CD4-positive, alpha-beta memory T cell (primary cell): Measurements from ENCODE around the gene SLC11A2. TPM values are rescaled to one million over a fixed set of nuclear protein-coding genes. Genes with fewer than 3 reads are reported as not detected.

ENCODE experiments used
- CTCF ChIA-PET: fragments of 350-600 bp; sonication (Branson Sonifier 250); formaldehyde crosslinking; loops from one replicate; lab custom pipeline; 2021; ENCODE audit warnings: inconsistent platforms; ENCODE audit not compliant: partially characterized antibody; lab: Charles Lee
- POLR2A ChIA-PET: fragments of 350-600 bp; sonication (Branson Sonifier 250); formaldehyde crosslinking; loops from one replicate; lab custom pipeline; 2021; ENCODE audit not compliant: partially characterized antibody; lab: Charles Lee
- DNase-seq, 5 donors: peaks; one replicate each; pipeline versions ENCODE4 v3.0.0 to v3.0.0-alpha.2; 2020 to 2022; ENCODE audit warnings: mixed read lengths in 1 of 5
- H3K27ac ChIP-seq: one replicate; pipeline ENCODE4 v1.7.0; 2013; ENCODE audit warnings: low read depth, low read length
- H3K27me3 ChIP-seq: 2 replicates; pipeline ENCODE4 v1.7.0; 2013; ENCODE audit warnings: mild to moderate bottlenecking, low read length, moderate library complexity; ENCODE audit not compliant: insufficient read depth
- H3K36me3 ChIP-seq: 2 replicates; pipeline ENCODE4 v1.7.0; 2013; ENCODE audit warnings: mild to moderate bottlenecking, low read length, moderate library complexity; ENCODE audit not compliant: insufficient read depth
- H3K4me1 ChIP-seq: 2 replicates; pipeline ENCODE4 v1.7.0; 2013; ENCODE audit warnings: mild to moderate bottlenecking, low read length, moderate library complexity; ENCODE audit not compliant: insufficient read depth
- H3K4me3 ChIP-seq, 2 donors: one replicate each; pipeline ENCODE4 v1.7.0; 2013; ENCODE audit warnings: low read length in 2 of 2, mild to moderate bottlenecking in 1 of 2
- H3K9me3 ChIP-seq, 2 donors: one replicate each; pipeline ENCODE4 v1.7.0; 2013; ENCODE audit warnings: low read length in 2 of 2, control low read depth in 1 of 2; ENCODE audit not compliant: control insufficient read depth in 1 of 2
- H3K27ac Mint-ChIP-seq, 7 donors: one replicate each; pipeline ENCODE4 v1.8.0; 2020 to 2021; ENCODE audit warnings: mixed read lengths in 7 of 7, mild to moderate bottlenecking in 6 of 7, inconsistent platforms in 3 of 7, moderate library complexity in 3 of 7
- H3K27me3 Mint-ChIP-seq, 2 donors: one replicate each; pipeline ENCODE4 v1.8.0; 2020 to 2021; ENCODE audit warnings: mixed read lengths in 2 of 2
- H3K36me3 Mint-ChIP-seq, 2 donors: one replicate each; pipeline ENCODE4 v1.8.0; 2020 to 2021; ENCODE audit warnings: mixed read lengths in 2 of 2, inconsistent platforms in 1 of 2, mild to moderate bottlenecking in 1 of 2
- H3K4me1 Mint-ChIP-seq, 4 donors: one replicate each; pipeline ENCODE4 v1.8.0; 2020 to 2021; ENCODE audit warnings: mixed read lengths in 4 of 4, mild to moderate bottlenecking in 1 of 4
- H3K4me3 Mint-ChIP-seq, 8 donors: one replicate each; pipeline ENCODE4 v1.8.0; 2020 to 2021; ENCODE audit warnings: mixed read lengths in 8 of 8, mild to moderate bottlenecking in 7 of 8, moderate library complexity in 6 of 8, inconsistent platforms in 3 of 8
- H3K9me3 Mint-ChIP-seq, 8 donors: one replicate each; pipeline ENCODE4 v1.8.0; 2020 to 2021; ENCODE audit warnings: mixed read lengths in 8 of 8, mild to moderate bottlenecking in 5 of 8, inconsistent platforms in 3 of 8, moderate library complexity in 1 of 8
- intact Hi-C: fragments of 100-400 bp; cut with micrococcal nuclease; formaldehyde crosslinking; loops from one replicate; pipeline ENCODE4 v1.15.1; 2023
- polyA plus RNA-seq, 2 donors: library from polyadenylated mRNA; unstranded; fragments of 300-500 nt; fragmentation: Illumina TruSeq; gene quantifications; one replicate each; pipeline ENCODE4 v1.2.3, GENCODE V29; 2021
- total RNA-seq, 2 experiments: library from RNA; stranded (reverse); gene quantifications; one replicate each; pipeline ENCODE4 v1.2.3, GENCODE V29; 2021

Gene SLC11A2
- total and polyA plus RNA-seq, 4 experiments from 2014 or later = 7.4 to 62.7 (median 37.0) TPM

- H3K4me1 ChIP-seq = peaks cover 27% of the 10 kb centered on the region
- no peak overlapping the region for H3K4me3 ChIP-seq
- Mint-ChIP-seq H3K4me1 (peaks cover 16 to 40% (median 22%) of the 10 kb centered on the region in 4 donors), H3K9me3 (no peaks in the 10 kb centered on the region), H3K27me3 (no peaks in the 10 kb centered on the region), H3K4me3 (peak overlapping the region in 5 of 8 donors; percentile 21 to 83 (median 46)), H3K36me3 (peaks cover 10 to 36% of the 10 kb centered on the region in 2 donors), H3K27ac (peak overlapping the region; percentile 63 to 88 (median 81))
- ChIA-PET CTCF (interaction anchor here (0.9 to 2.0 kb wide), 3 partner anchors 17 to 22 kb away, joined by 3 to 5 read pairs (median 5); partner anchors contain the start of gene SLC11A2), POLR2A (interaction anchor here (0.8 to 2.7 kb wide), 4 partner anchors 15 to 245 kb away, joined by 3 to 10 read pairs (median 4); partner anchors contain the start of genes ATF1, LETMD1 and SLC11A2)
- peak; percentile 45 to 63 (median 51) for DNase-seq
- peaks cover 13% of the 10 kb centered on the region for H3K36me3 ChIP-seq
- no peaks in the 10 kb centered on the region for H3K9me3 ChIP-seq
- intact Hi-C loops = no loop called here
- H3K27me3 ChIP-seq = no peaks in the 10 kb centered on the region
- H3K27ac ChIP-seq = peak overlapping the region; percentile 7
These were observed 17.1 kb downstream of the SLC11A2 start for GRCh38 chr12:51009056-51009440.

GRCh38 chr12:51008329-51009055 is 17.7 kb downstream of the SLC11A2 start:
- Histone ChIP-seq H3K4me1 (peaks cover 26% of the 10 kb centered on the region), H3K27me3 (no peaks in the 10 kb centered on the region), H3K4me3 (no peak overlapping the region), H3K9me3 (no peaks in the 10 kb centered on the region), H3K36me3 (peaks cover 13% of the 10 kb centered on the region), H3K27ac (no peak overlapping the region)
- DNase-seq = no peak
- peak overlapping the region; percentile 63 to 88 (median 81) for H3K27ac Mint-ChIP-seq
- ChIA-PET CTCF (interaction anchor here (1.5 to 2.0 kb wide), 2 partner anchors 18 to 21 kb away, joined by 5 read pairs; partner anchors contain the start of gene SLC11A2), POLR2A (interaction anchor here (0.8 to 2.7 kb wide), 3 partner anchors 15 to 40 kb away, joined by 3 to 10 read pairs (median 4); partner anchors contain the start of genes LETMD1 and SLC11A2)
- no peaks in the 10 kb centered on the region for H3K9me3 Mint-ChIP-seq
- no peaks in the 10 kb centered on the region for H3K27me3 Mint-ChIP-seq
- H3K36me3 Mint-ChIP-seq = peaks cover 12 to 40% of the 10 kb centered on the region in 2 donors
- intact Hi-C loops = no loop called here
- peaks cover 16 to 39% (median 22%) of the 10 kb centered on the region in 4 donors for H3K4me1 Mint-ChIP-seq
- peak overlapping the region in 4 of 8 donors; percentile 21 to 83 (median 48) for H3K4me3 Mint-ChIP-seq

- Histone ChIP-seq H3K36me3 (peaks cover 13% of the 10 kb centered on the region), H3K4me3 (no peak overlapping the region), H3K27me3 (no peaks in the 10 kb centered on the region), H3K27ac (no peak overlapping the region), H3K4me1 (peaks cover 13% of the 10 kb centered on the region), H3K9me3 (no peaks in the 10 kb centered on the region)
- H3K9me3 Mint-ChIP-seq = no peaks in the 10 kb centered on the region
- DNase-seq = no peak
- CTCF ChIA-PET = interaction anchor here (1.2 kb wide), 1 partner anchor 19 kb away, joined by 3 read pairs; no protein-coding TSS in a partner anchor
- no peaks in the 10 kb centered on the region for H3K27me3 Mint-ChIP-seq
- H3K36me3 Mint-ChIP-seq = peaks cover 22 to 48% of the 10 kb centered on the region in 2 donors
- H3K4me3 Mint-ChIP-seq = no peak overlapping the region
- H3K4me1 Mint-ChIP-seq = peaks cover 6 to 19% (median 8%) of the 10 kb centered on the region in 4 donors
- POLR2A ChIA-PET = no interaction called here
- intact Hi-C loops = no loop called here
- H3K27ac Mint-ChIP-seq = peak overlapping the region in 4 of 7 donors; percentile 7 to 42 (median 32)
These were observed 20.5 kb downstream of the SLC11A2 start for GRCh38 chr12:51005671-51006070.

- no peaks in the 10 kb centered on the region for H3K27me3 ChIP-seq
- H3K4me3 Mint-ChIP-seq = no peak overlapping the region
- H3K27ac Mint-ChIP-seq = peak overlapping the region in 3 of 7 donors; percentile 13 to 54 (median 27)
- H3K36me3 Mint-ChIP-seq = peaks cover 28 to 54% of the 10 kb centered on the region in 2 donors
- peaks cover 4 to 16% (median 8%) of the 10 kb centered on the region in 4 donors for H3K4me1 Mint-ChIP-seq
- ChIA-PET CTCF (interaction anchor here (1.2 kb wide), 1 partner anchor 20 kb away, joined by 3 read pairs; no protein-coding TSS in a partner anchor), POLR2A (no interaction called here)
- peaks cover 13% of the 10 kb centered on the region for H3K4me1 ChIP-seq
- peaks cover 17% of the 10 kb centered on the region for H3K36me3 ChIP-seq
- H3K4me3 ChIP-seq = no peak overlapping the region
- H3K27ac ChIP-seq = no peak overlapping the region
- no peak for DNase-seq
- H3K27me3 Mint-ChIP-seq = no peaks in the 10 kb centered on the region
- H3K9me3 Mint-ChIP-seq = no peaks in the 10 kb centered on the region
- intact Hi-C loops = no loop called here
- no peaks in the 10 kb centered on the region for H3K9me3 ChIP-seq
These were observed 21.2 kb downstream of the SLC11A2 start for GRCh38 chr12:51005030-51005429.

- ChIA-PET CTCF (no interaction called here), POLR2A (no interaction called here)
- no peaks in the 10 kb centered on the region for H3K27me3 ChIP-seq
- H3K4me1 ChIP-seq = peaks cover 11% of the 10 kb centered on the region
- no peaks in the 10 kb centered on the region for H3K27me3 Mint-ChIP-seq
- H3K4me3 Mint-ChIP-seq = no peak overlapping the region
- H3K27ac Mint-ChIP-seq = peak overlapping the region in 2 of 7 donors; percentile 12 to 44
- intact Hi-C loops = no loop called here
- H3K9me3 ChIP-seq = no peaks in the 10 kb centered on the region
- H3K27ac ChIP-seq = no peak overlapping the region
- peaks cover 4 to 12% (median 7%) of the 10 kb centered on the region in 4 donors for H3K4me1 Mint-ChIP-seq
- H3K36me3 ChIP-seq = peaks cover 18% of the 10 kb centered on the region
- no peaks in the 10 kb centered on the region for H3K9me3 Mint-ChIP-seq
- no peak for DNase-seq
- H3K36me3 Mint-ChIP-seq = peaks cover 30 to 56% of the 10 kb centered on the region in 2 donors
- no peak overlapping the region for H3K4me3 ChIP-seq
These were observed 21.7 kb downstream of the SLC11A2 start for GRCh38 chr12:51004504-51004903.

- POLR2A ChIA-PET = no interaction called here
- no peaks in the 10 kb centered on the region for H3K27me3 ChIP-seq
- intact Hi-C loops = no loop called here
- Mint-ChIP-seq H3K27me3 (no peaks in the 10 kb centered on the region), H3K36me3 (peaks cover 39 to 66% of the 10 kb centered on the region in 2 donors), H3K9me3 (no peaks in the 10 kb centered on the region), H3K4me1 (peaks cover 0 to 4% (median under 1%) of the 10 kb centered on the region in 4 donors), H3K27ac (peak overlapping the region in 1 of 7 donors; percentile 48), H3K4me3 (no peak overlapping the region)
- H3K36me3 ChIP-seq = peaks cover 26% of the 10 kb centered on the region
- no peak for DNase-seq
- CTCF ChIA-PET = no interaction called here
- no peaks in the 10 kb centered on the region for H3K4me1 ChIP-seq
- no peak overlapping the region for H3K27ac ChIP-seq
- no peak overlapping the region for H3K4me3 ChIP-seq
- H3K9me3 ChIP-seq = no peaks in the 10 kb centered on the region
These were observed 24.4 kb downstream of the SLC11A2 start for GRCh38 chr12:51001799-51002198.

- H3K4me1 ChIP-seq = no peaks in the 10 kb centered on the region
- peaks cover 0 to 1% (median 0%) of the 10 kb centered on the region in 4 donors for H3K4me1 Mint-ChIP-seq
- no peaks in the 10 kb centered on the region for H3K27me3 ChIP-seq
- intact Hi-C loops = no loop called here
- CTCF ChIA-PET = no interaction called here
- POLR2A ChIA-PET = no interaction called here
- H3K36me3 ChIP-seq = peaks cover 40% of the 10 kb centered on the region
- no peaks in the 10 kb centered on the region for H3K9me3 Mint-ChIP-seq
- H3K27me3 Mint-ChIP-seq = no peaks in the 10 kb centered on the region
- no peak overlapping the region for H3K27ac Mint-ChIP-seq
- H3K4me3 ChIP-seq = no peak overlapping the region
- no peak overlapping the region for H3K27ac ChIP-seq
- H3K36me3 Mint-ChIP-seq = peaks cover 50 to 68% of the 10 kb centered on the region in 2 donors
- H3K9me3 ChIP-seq = no peaks in the 10 kb centered on the region
- DNase-seq = no peak
- H3K4me3 Mint-ChIP-seq = no peak overlapping the region
These were observed 25.9 kb downstream of the SLC11A2 start for GRCh38 chr12:51000245-51000644.
